ENCODE data around the gene RASSF10. TPM values are rescaled to one million over a fixed set of nuclear protein-coding genes. Genes with fewer than 3 reads are reported as not detected.

RASSF10 gene
- total RNA-seq, 1 experiment from 2014 or later: 3.2 TPM

DNA sequence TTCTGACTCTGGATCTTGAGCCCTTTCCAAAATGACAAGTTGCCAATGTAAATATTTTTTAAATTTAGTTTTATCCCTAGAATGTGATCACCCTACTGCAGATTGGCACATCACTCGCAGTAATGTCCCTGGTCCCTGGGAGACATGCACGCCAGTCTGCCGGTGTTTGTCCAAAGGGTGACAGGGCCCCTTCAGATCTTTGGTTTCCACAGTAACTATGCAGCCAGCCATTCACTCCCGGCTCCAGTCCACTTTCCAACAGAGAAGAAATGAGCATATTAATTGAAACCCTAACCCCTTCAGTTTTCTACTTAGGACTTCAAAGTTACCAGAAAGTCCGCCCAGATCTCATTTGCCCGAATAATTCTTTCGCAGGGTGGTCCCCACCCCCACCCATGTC, 25.8 kb upstream of the RASSF10 start:
- Mint-ChIP-seq H3K4me3 (no peak overlapping the region), H3K36me3 (no peaks in the 10 kb centered on the region), H3K27me3 (ENCODE audit: low read depth) (no peaks in the 10 kb centered on the region), H3K9me3 (no peaks in the 10 kb centered on the region), H3K27ac (no peak overlapping the region), H3K4me1 (peaks cover 9% of the 10 kb centered on the region)
- TF ChIP-seq GRHL2 (CRISPR knock-in tag; IDR thresholded peaks at IDR 0.05; ENCODE audit: insufficient replicate concordance, severe bottlenecking): no peak
- TF ChIP-seq TP53 (CRISPR knock-in tag; IDR thresholded peaks at IDR 0.05): no peak
- TF ChIP-seq NFE2L1 (CRISPR knock-in tag; IDR thresholded peaks at IDR 0.05): no peak
- no peak for TF ChIP-seq ZNF263 (CRISPR knock-in tag; IDR thresholded peaks at IDR 0.05; ENCODE audit: low read depth)
- TF ChIP-seq, protein P1, sequence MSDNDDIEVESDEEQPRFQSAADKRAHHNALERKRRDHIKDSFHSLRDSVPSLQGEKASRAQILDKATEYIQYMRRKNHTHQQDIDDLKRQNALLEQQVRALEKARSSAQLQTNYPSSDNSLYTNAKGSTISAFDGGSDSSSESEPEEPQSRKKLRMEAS (CRISPR knock-in tag; IDR thresholded peaks at IDR 0.05): no peak
- no peak for ATAC-seq
- CTCF ChIA-PET: interaction anchor here (1.5 kb wide), 1 partner anchor 26 kb away, joined by 4 read pairs; the partner anchor contains the start of gene RASSF10
- no peak for DNase-seq (ENCODE audit: low spot score)
- POLR2A ChIA-PET: interaction anchor here (0.6 kb wide), 1 partner anchor 65 kb away, joined by 4 read pairs; no protein-coding TSS in a partner anchor

DNA sequence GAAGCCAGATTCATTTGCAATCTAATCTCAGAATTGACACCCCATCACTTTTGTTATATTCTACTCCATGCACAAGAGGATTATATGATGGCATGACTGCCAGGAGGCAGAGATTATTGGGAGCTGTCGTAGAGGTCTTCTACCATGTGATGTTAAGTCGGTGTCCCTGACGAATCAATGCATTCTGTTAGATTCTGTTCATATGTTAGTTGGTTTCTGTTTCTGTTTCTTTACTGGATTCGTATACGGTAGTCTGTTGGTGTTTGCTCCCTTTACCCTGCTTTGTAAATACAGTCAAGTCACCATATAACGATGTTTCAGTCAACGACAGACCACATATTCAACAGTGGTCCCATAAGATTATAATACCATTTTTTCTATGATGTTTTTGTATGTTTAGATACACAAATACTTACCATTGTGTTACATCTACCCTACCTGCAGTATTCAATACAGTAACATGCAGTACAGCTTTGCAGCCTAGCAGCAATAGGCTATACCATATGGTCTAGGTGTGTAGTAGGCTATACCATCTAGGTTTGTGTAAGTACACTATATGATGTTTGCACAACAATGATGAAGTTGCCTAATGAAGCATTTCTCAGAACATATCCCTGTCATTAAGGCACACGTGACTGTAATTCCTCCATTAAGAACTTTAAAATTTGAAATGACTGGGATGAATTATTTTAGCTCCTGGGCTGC, 22.8 kb upstream of the RASSF10 start:
- H3K4me1 Mint-ChIP-seq: peaks cover 4% of the 10 kb centered on the region; the same call in 1 of the 2 replicates
- ChIA-PET POLR2A (no interaction called here), CTCF (no interaction called here)
- no peaks in the 10 kb centered on the region for H3K27me3 Mint-ChIP-seq (ENCODE audit: low read depth)
- no peak for ATAC-seq
- no peak for TF ChIP-seq ZNF281 (CRISPR knock-in tag; IDR thresholded peaks at IDR 0.05)
- no peak for TF ChIP-seq ZBTB21 (CRISPR knock-in tag; IDR thresholded peaks at IDR 0.05; ENCODE audit: borderline replicate concordance)
- TF ChIP-seq CREM (CRISPR knock-in tag; IDR thresholded peaks at IDR 0.05): no peak
- TF ChIP-seq, protein P2, sequence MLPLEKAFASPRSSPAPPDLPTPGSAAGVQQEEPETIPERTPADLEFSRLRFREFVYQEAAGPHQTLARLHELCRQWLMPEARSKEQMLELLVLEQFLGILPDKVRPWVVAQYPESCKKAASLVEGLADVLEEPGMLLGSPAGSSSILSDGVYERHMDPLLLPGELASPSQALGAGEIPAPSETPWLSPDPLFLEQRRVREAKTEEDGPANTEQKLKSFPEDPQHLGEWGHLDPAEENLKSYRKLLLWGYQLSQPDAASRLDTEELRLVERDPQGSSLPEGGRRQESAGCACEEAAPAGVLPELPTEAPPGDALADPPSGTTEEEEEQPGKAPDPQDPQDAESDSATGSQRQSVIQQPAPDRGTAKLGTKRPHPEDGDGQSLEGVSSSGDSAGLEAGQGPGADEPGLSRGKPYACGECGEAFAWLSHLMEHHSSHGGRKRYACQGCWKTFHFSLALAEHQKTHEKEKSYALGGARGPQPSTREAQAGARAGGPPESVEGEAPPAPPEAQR (CRISPR knock-in tag; IDR thresholded peaks at IDR 0.05): no peak
- TF ChIP-seq ZNF232 (CRISPR knock-in tag; IDR thresholded peaks at IDR 0.05): no peak
- no peak for TF ChIP-seq ARID4B (CRISPR knock-in tag; IDR thresholded peaks at IDR 0.05; ENCODE audit: borderline replicate concordance)
- TF ChIP-seq NFATC4 (CRISPR knock-in tag; IDR thresholded peaks at IDR 0.05): no peak
- TF ChIP-seq OVOL2 (CRISPR knock-in tag; IDR thresholded peaks at IDR 0.05; ENCODE audit: borderline replicate concordance): no peak
- no peak for TF ChIP-seq ESRRA (CRISPR knock-in tag; IDR thresholded peaks at IDR 0.05; ENCODE audit: borderline replicate concordance)
- H3K27ac Mint-ChIP-seq: no peak overlapping the region
- H3K36me3 Mint-ChIP-seq: no peaks in the 10 kb centered on the region
- no peak overlapping the region for H3K4me3 Mint-ChIP-seq
- H3K9me3 Mint-ChIP-seq: peaks cover 8% of the 10 kb centered on the region
- DNase-seq (ENCODE audit: low spot score): no peak
